ENCODE measurements around the gene EHMT1.

The EHMT1 gene

GRCh38 chr9:137873858-137874362 is 255.1 kb downstream of the EHMT1 start:
- H3K9me3 ChIP-seq (ENCODE audit: low read length) = no peaks in the 10 kb centered on the region
- H4K20me1 ChIP-seq (ENCODE audit: insufficient read depth, low read length) = no peaks in the 10 kb centered on the region
- no peaks in the 10 kb centered on the region for H3K27me3 ChIP-seq (ENCODE audit: insufficient read depth, low read length)
- no peaks in the 10 kb centered on the region for H3K4me1 ChIP-seq (ENCODE audit: insufficient read depth, low read length, severe bottlenecking)
- no peak overlapping the region for H3K4me3 ChIP-seq (ENCODE audit: low read depth, low read length, poor library complexity, severe bottlenecking)
- H3K79me2 ChIP-seq (ENCODE audit: insufficient read depth, low read length) = no peaks in the 10 kb centered on the region
- no peak overlapping the region for H2AFZ ChIP-seq (ENCODE audit: low read length)
- TF ChIP-seq EZH2 (IDR thresholded peaks at IDR 0.05; ENCODE audit: borderline replicate concordance, low read length) = no peak
- TF ChIP-seq, protein P1, sequence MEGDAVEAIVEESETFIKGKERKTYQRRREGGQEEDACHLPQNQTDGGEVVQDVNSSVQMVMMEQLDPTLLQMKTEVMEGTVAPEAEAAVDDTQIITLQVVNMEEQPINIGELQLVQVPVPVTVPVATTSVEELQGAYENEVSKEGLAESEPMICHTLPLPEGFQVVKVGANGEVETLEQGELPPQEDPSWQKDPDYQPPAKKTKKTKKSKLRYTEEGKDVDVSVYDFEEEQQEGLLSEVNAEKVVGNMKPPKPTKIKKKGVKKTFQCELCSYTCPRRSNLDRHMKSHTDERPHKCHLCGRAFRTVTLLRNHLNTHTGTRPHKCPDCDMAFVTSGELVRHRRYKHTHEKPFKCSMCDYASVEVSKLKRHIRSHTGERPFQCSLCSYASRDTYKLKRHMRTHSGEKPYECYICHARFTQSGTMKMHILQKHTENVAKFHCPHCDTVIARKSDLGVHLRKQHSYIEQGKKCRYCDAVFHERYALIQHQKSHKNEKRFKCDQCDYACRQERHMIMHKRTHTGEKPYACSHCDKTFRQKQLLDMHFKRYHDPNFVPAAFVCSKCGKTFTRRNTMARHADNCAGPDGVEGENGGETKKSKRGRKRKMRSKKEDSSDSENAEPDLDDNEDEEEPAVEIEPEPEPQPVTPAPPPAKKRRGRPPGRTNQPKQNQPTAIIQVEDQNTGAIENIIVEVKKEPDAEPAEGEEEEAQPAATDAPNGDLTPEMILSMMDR (IDR thresholded peaks at IDR 0.05; ENCODE audit: low read length) = no peak
- H3K27ac ChIP-seq (ENCODE audit: low read depth, low read length, poor library complexity, severe bottlenecking) = no peak overlapping the region
- no peak overlapping the region for H3K4me2 ChIP-seq (ENCODE audit: low read length)
- no peak overlapping the region for H3K9ac ChIP-seq (ENCODE audit: low read length)
- no peaks in the 10 kb centered on the region for H3F3A ChIP-seq (ENCODE audit: insufficient read depth, low read length)
- H3K36me3 ChIP-seq (ENCODE audit: insufficient read depth, low read length) = no peaks in the 10 kb centered on the region
- no peaks in the 10 kb centered on the region for H3K9me2 ChIP-seq (ENCODE audit: low read depth, low read length)

- no peak for TF ChIP-seq EZH2 (IDR thresholded peaks at IDR 0.05; ENCODE audit: borderline replicate concordance, low read length)
- TF ChIP-seq, protein P1 (IDR thresholded peaks at IDR 0.05; ENCODE audit: low read length) = no peak
- H3K9ac ChIP-seq (ENCODE audit: low read length) = no peak overlapping the region
- H3K4me2 ChIP-seq (ENCODE audit: low read length) = no peak overlapping the region
- no peaks in the 10 kb centered on the region for H3K4me1 ChIP-seq (ENCODE audit: insufficient read depth, low read length, severe bottlenecking)
- no peaks in the 10 kb centered on the region for H3K79me2 ChIP-seq (ENCODE audit: insufficient read depth, low read length)
- no peaks in the 10 kb centered on the region for H3K9me3 ChIP-seq (ENCODE audit: low read length)
- H2AFZ ChIP-seq (ENCODE audit: low read length) = no peak overlapping the region
- no peaks in the 10 kb centered on the region for H3K27me3 ChIP-seq (ENCODE audit: insufficient read depth, low read length)
- no peaks in the 10 kb centered on the region for H3F3A ChIP-seq (ENCODE audit: insufficient read depth, low read length)
- H3K4me3 ChIP-seq (ENCODE audit: low read depth, low read length, poor library complexity, severe bottlenecking) = no peak overlapping the region
- H3K27ac ChIP-seq (ENCODE audit: low read depth, low read length, poor library complexity, severe bottlenecking) = no peak overlapping the region
- no peaks in the 10 kb centered on the region for H3K36me3 ChIP-seq (ENCODE audit: insufficient read depth, low read length)
- H4K20me1 ChIP-seq (ENCODE audit: insufficient read depth, low read length) = no peaks in the 10 kb centered on the region
- no peaks in the 10 kb centered on the region for H3K9me2 ChIP-seq (ENCODE audit: low read depth, low read length)
These were observed 256.5 kb downstream of the EHMT1 start for GRCh38 chr9:137875354-137875753.

DNA sequence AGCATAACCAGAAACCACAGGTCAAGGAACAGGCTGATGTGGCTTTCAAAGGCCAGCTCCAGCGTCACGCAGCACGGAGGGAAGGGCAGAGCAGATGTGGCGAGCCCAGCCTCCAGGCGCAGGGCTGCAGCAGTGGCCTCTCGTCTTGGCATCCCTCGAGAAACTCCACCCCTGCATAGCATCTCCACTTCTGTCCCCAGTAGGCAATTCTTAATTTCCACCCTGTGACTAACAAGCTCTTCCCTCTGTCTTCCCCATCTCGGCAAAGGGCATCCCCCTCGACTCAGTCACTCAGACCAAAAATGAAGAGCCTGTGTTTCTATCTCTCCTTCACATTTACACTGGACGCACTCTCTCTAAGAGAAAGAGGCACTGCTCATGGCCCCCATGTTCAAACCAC is 257.0 kb downstream of the EHMT1 start:
- TF ChIP-seq, protein P1 (IDR thresholded peaks at IDR 0.05; ENCODE audit: low read length) = no peak
- no peak for TF ChIP-seq EZH2 (IDR thresholded peaks at IDR 0.05; ENCODE audit: borderline replicate concordance, low read length)
- Histone ChIP-seq H3K27ac (ENCODE audit: low read depth, low read length, poor library complexity, severe bottlenecking) (no peak overlapping the region), H3K4me3 (ENCODE audit: low read depth, low read length, poor library complexity, severe bottlenecking) (no peak overlapping the region), H3K27me3 (ENCODE audit: insufficient read depth, low read length) (no peaks in the 10 kb centered on the region), H4K20me1 (ENCODE audit: insufficient read depth, low read length) (no peaks in the 10 kb centered on the region), H3K4me2 (ENCODE audit: low read length) (no peak overlapping the region), H3K79me2 (ENCODE audit: insufficient read depth, low read length) (no peaks in the 10 kb centered on the region), H3K36me3 (ENCODE audit: insufficient read depth, low read length) (no peaks in the 10 kb centered on the region), H3K9ac (ENCODE audit: low read length) (no peak overlapping the region), H3K9me3 (ENCODE audit: low read length) (no peaks in the 10 kb centered on the region), H3F3A (ENCODE audit: insufficient read depth, low read length) (no peaks in the 10 kb centered on the region), H2AFZ (ENCODE audit: low read length) (no peak overlapping the region), H3K9me2 (ENCODE audit: low read depth, low read length) (no peaks in the 10 kb centered on the region), H3K4me1 (ENCODE audit: insufficient read depth, low read length, severe bottlenecking) (no peaks in the 10 kb centered on the region)

Measured in OCI-LY1 (cell line).